GM21786 (cell line): ENCODE results near the gene ERICH2.

Experiments used
- ATAC-seq: cut with Tn5 transposase; IDR thresholded peaks from one replicate; pipeline ENCODE4 v1.9.1; 2021; ENCODE audit not compliant: unreplicated experiment

ERICH2 gene

GRCh38 chr2:170761572-170761971 lies 8.6 kb upstream of the ERICH2 start:
- no peak for ATAC-seq

- ATAC-seq = no peak
These were observed 7.4 kb upstream of the ERICH2 start for GRCh38 chr2:170762760-170763159.

GRCh38 chr2:170763232-170763631 lies 6.9 kb upstream of the ERICH2 start:
- no peak for ATAC-seq

GRCh38 chr2:170764880-170765261 lies 5.3 kb upstream of the ERICH2 start:
- ATAC-seq = no peak

- no peak for ATAC-seq
These were observed 3.5 kb upstream of the ERICH2 start for GRCh38 chr2:170766693-170767092.

GRCh38 chr2:170770606-170771420 lies 635 bp downstream of the ERICH2 start:
- peak; percentile 81 for ATAC-seq

GRCh38 chr2:170771421-170771937 lies 1.3 kb downstream of the ERICH2 start:
- ATAC-seq = no peak

GRCh38 chr2:170772295-170772694 lies 2.1 kb downstream of the ERICH2 start:
- no peak for ATAC-seq

- ATAC-seq = no peak
These were observed 3.9 kb downstream of the ERICH2 start for GRCh38 chr2:170774074-170774473.

- ATAC-seq = no peak
These were observed 8.7 kb downstream of the ERICH2 start for GRCh38 chr2:170778900-170779299.

GRCh38 chr2:170779304-170779703 lies 9.1 kb downstream of the ERICH2 start:
- ATAC-seq = no peak

GRCh38 chr2:170782673-170783072 lies 12.5 kb downstream of the ERICH2 start:
- no peak for ATAC-seq

- no peak for ATAC-seq
These were observed 13.4 kb downstream of the ERICH2 start for GRCh38 chr2:170783549-170783948.

- no peak for ATAC-seq
These were observed 28.8 kb downstream of the ERICH2 start for GRCh38 chr2:170798996-170799395.

- ATAC-seq = no peak
These were observed 36.4 kb downstream of the ERICH2 start for GRCh38 chr2:170806548-170806947.

GRCh38 chr2:170812710-170813600 lies 42.8 kb downstream of the ERICH2 start:
- ATAC-seq = no peak

- no peak for ATAC-seq
These were observed 43.7 kb downstream of the ERICH2 start for GRCh38 chr2:170813611-170814532.

GRCh38 chr2:170814533-170815230 lies 44.5 kb downstream of the ERICH2 start:
- ATAC-seq = no peak

GRCh38 chr2:170815311-170815710 lies 45.1 kb downstream of the ERICH2 start:
- ATAC-seq = no peak
